ENCODE results near the gene RPS27L.

GRCh38 chr15:63122002-63122875, 35.0 kb downstream of the RPS27L start:
- no peak for TF ChIP-seq SPI1 (IDR thresholded peaks at IDR 0.05; ENCODE audit: low read depth, low read length)
- no peak for TF ChIP-seq POLR2A (IDR thresholded peaks at IDR 0.05; ENCODE audit: low read depth, low read length)
- TF ChIP-seq TAF1 (IDR thresholded peaks at IDR 0.05; ENCODE audit: low read depth, low read length): no peak
- TF ChIP-seq POLR2AphosphoS5 (IDR thresholded peaks at IDR 0.05; ENCODE audit: low read depth, low read length): no peak
- TF ChIP-seq POU2F2 (IDR thresholded peaks at IDR 0.05; ENCODE audit: low read depth, low read length): no peak
